K562 (cell line): Measurements from ENCODE around the gene PITPNB. TPM values are rescaled to one million over a fixed set of nuclear protein-coding genes. Genes with fewer than 3 reads are reported as not detected.

ENCODE experiments used
- ATAC-seq: fragments of 200-7000 bp; cut with Tn5 transposase; 3 replicates; pipeline ENCODE4 v1.9.1; 2020; ENCODE audit warnings: moderate library complexity
- BruUV-seq: library from RNA; stranded (reverse); fragments of 400-500 nt; replicated peaks from 2 replicates; lab custom pipeline; 2021; lab: Mats Ljungman, UMichigan
- CTCF ChIA-PET: fragments of 300-600 bp; formaldehyde crosslinking; extraction: SDS; loops from one replicate; lab custom pipeline; 2021; ENCODE audit warnings: low intra/inter-chr PET ratio; lab: Yijun Ruan, JAX
- POLR2A ChIA-PET: fragments of 300-600, 350-650 bp; sonication (Branson Sonifier 250); formaldehyde crosslinking; extraction: SDS; loops from one replicate; lab custom pipeline; 2021; ENCODE audit warnings: antibody characterized with exemption, inconsistent platforms; lab: Yijun Ruan, JAX
- DNase-seq, 4 experiments: peaks; one replicate each; pipeline versions ENCODE4 v3.0.0 to v3.0.0-alpha.2; 2011 to 2018; ENCODE audit warnings: low spot score in 3 of 4, mixed read lengths in 3 of 4; ENCODE audit errors: extremely low read depth in 1 of 4
- FAIRE-seq: peaks from 2 replicates; lab custom pipeline; 2011; peaks lifted over from hg19 to GRCh38; lab: Jason Lieb, UNC
- H2AFZ ChIP-seq: 2 replicates; pipeline ENCODE4 v1.6.0; 2011; ENCODE audit warnings: low read depth, low read length, control low read depth, inconsistent platforms
- H3K27ac ChIP-seq: fragments of 200-600 bp; 3 replicates; pipeline ENCODE4 v1.8.0; 2011; ENCODE audit warnings: low read depth, mild to moderate bottlenecking, control low read depth, inconsistent platforms, low read length, moderate library complexity, mixed read lengths; ENCODE audit errors: extremely low read depth
- H3K27me3 ChIP-seq, 2 experiments: fragments of 300-600 bp in 1 of 2; 2 replicates in 1 of 2; 3 replicates in 1 of 2; pipeline versions ENCODE4 v1.6.0 to v1.8.0; 2011; ENCODE audit warnings: inconsistent platforms in 2 of 2, low read length in 2 of 2, mild to moderate bottlenecking in 1 of 2, mixed read lengths in 1 of 2, moderate library complexity in 1 of 2; ENCODE audit not compliant: control insufficient read depth in 2 of 2, insufficient read depth in 2 of 2
- H3K36me3 ChIP-seq: fragments of 300-600 bp; 3 replicates; pipeline ENCODE4 v1.8.0; 2011; ENCODE audit warnings: mild to moderate bottlenecking, low read length, inconsistent platforms; ENCODE audit not compliant: control insufficient read depth, insufficient read depth
- H3K4me1 ChIP-seq, 2 experiments: fragments of 200-600 bp in 1 of 2; replicated peaks in 1 of 2; 2 replicates in 1 of 2; 3 replicates in 1 of 2; pipeline versions ENCODE4 v1.5.1 to v1.8.0; 2011; ENCODE audit warnings: inconsistent platforms in 2 of 2, low read length in 2 of 2, mild to moderate bottlenecking in 1 of 2, mixed read lengths in 1 of 2, moderate library complexity in 1 of 2; ENCODE audit not compliant: control insufficient read depth in 2 of 2, insufficient read depth in 2 of 2
- H3K4me2 ChIP-seq: 2 replicates; pipeline ENCODE4 v1.6.1; 2011; ENCODE audit warnings: low read length, control low read depth, inconsistent platforms, mixed read lengths; ENCODE audit not compliant: insufficient read depth
- H3K4me3 ChIP-seq: fragments of 200-600 bp; sonication (generic), shearing (Covaris generic); 2 replicates; pipeline ENCODE4 v1.5.1; 2016; ENCODE audit warnings: control low read depth, inconsistent platforms
- H3K79me2 ChIP-seq: fragments of 200-600 bp; 3 replicates; pipeline ENCODE4 v1.8.0; 2011; ENCODE audit warnings: low read length, inconsistent platforms; ENCODE audit not compliant: control insufficient read depth, insufficient read depth
- H3K9ac ChIP-seq, 2 experiments: 2 replicates each; pipeline versions ENCODE4 v1.6.0 to v1.6.1; 2011; ENCODE audit warnings: low read depth in 2 of 2, low read length in 2 of 2, control low read depth in 1 of 2, inconsistent platforms in 1 of 2, mild to moderate bottlenecking in 1 of 2, mixed read lengths in 1 of 2; ENCODE audit not compliant: insufficient read depth in 1 of 2
- H3K9me1 ChIP-seq: one replicate; pipeline ENCODE4 v1.6.0; 2011; ENCODE audit warnings: inconsistent platforms, mild to moderate bottlenecking, low read length, moderate library complexity; ENCODE audit not compliant: control insufficient read depth, insufficient read depth
- H3K9me3 ChIP-seq: replicated peaks from 2 replicates; pipeline ENCODE4 v1.5.1; 2011; ENCODE audit warnings: low read depth, low read length, inconsistent platforms; ENCODE audit not compliant: control insufficient read depth, insufficient read depth
- H4K20me1 ChIP-seq: replicated peaks from 2 replicates; pipeline ENCODE4 v1.6.1; 2011; ENCODE audit warnings: low read length, inconsistent platforms, mixed read lengths; ENCODE audit not compliant: control insufficient read depth, insufficient read depth
- ESRRA ChIP-seq: fragments of 450-650 bp; IDR thresholded peaks from 2 replicates; pipeline ENCODE4 v1.6.1; 2014; ENCODE audit warnings: low read depth, mild to moderate bottlenecking, moderate library complexity, borderline replicate concordance
- HDAC8 ChIP-seq: fragments of 450-650 bp; IDR thresholded peaks from 2 replicates; pipeline ENCODE4 v1.6.1; 2016; ENCODE audit warnings: mild to moderate bottlenecking, missing genetic modification characterization, moderate library complexity, missing compliant biosample characterization
- NUFIP1 ChIP-seq: fragments of 450-650 bp; IDR thresholded peaks from 2 replicates; pipeline ENCODE4 v1.6.1; 2018; ENCODE audit not compliant: partially characterized antibody
- TARDBP ChIP-seq: fragments of 450-650 bp; IDR thresholded peaks from 2 replicates; pipeline ENCODE4 v1.6.1; 2016
- ZNF165 ChIP-seq: fragments of 250-450 bp; sonication (Bioruptor Pico); IDR thresholded peaks from 2 replicates; pipeline ENCODE4 v1.4.0; 2020; ENCODE audit warnings: borderline replicate concordance
- WGBS: fragments of 100-300 bp; shearing (Covaris generic); methylation state at CpG from one replicate; pipeline ENCODE4 v1.1.6; 2016; ENCODE audit warnings: low coverage, mixed read lengths; ENCODE audit not compliant: insufficient coverage; ENCODE audit errors: missing lambda C conversion rate; 5-methylcytosine and 5-hydroxymethylcytosine counted together
- in situ Hi-C: fragments of 300-500 bp; cut with MboI; formaldehyde crosslinking; loops from 4 replicates; pipeline ENCODE4 v1.15.0; 2018; ENCODE audit warnings: inconsistent platforms, mixed read lengths
- intact Hi-C: fragments of 100-400 bp; cut with micrococcal nuclease; formaldehyde crosslinking; loops from 2 replicates; pipeline ENCODE4 v1.14.2; 2022
- polyA plus RNA-seq, 8 experiments: library from polyadenylated mRNA; depleted of rRNA in 4 of 8; stranded (reverse) in 5 of 8; unstranded in 3 of 8; fragments of >200 nt; fragmentation: Nextera tagmentation in 2 of 8; fragmentation: Illumina TruSeq in 1 of 8; extraction: Ambion mirVana in 2 of 8; extraction: Trizol in 1 of 8; gene quantifications; 2 replicates each; pipeline versions ENCODE4 v1.2.1 to v1.2.3, GENCODE V29; 2011 to 2014; ENCODE audit warnings: inconsistent platforms in 1 of 8, missing spikeins in 1 of 8
- total RNA-seq, 7 experiments: library from RNA; depleted of rRNA in 6 of 7; stranded (reverse); fragments of >200 nt in 6 of 7; fragmentation: Illumina TruSeq in 2 of 7; extraction: Trizol in 2 of 7; gene quantifications; 2 replicates each; pipeline versions ENCODE4 v1.2.1 to v1.2.3, GENCODE V29; 2011 to 2021; ENCODE audit warnings: low replicate concordance in 1 of 7
- TF ChIP-seq, protein P1 (sequence below): sonication (generic); formaldehyde crosslinking; IDR thresholded peaks from 2 replicates; pipeline ENCODE4 v1.8.0; 2022; ENCODE audit warnings: mild to moderate bottlenecking, missing genetic modification reagents

Gene PITPNB
- total and polyA plus RNA-seq, 9 of the 15 experiments (the other 6 are each of a cell fraction or from before 2014, with no cell fraction given) = 13.1 to 52.4 (median 34.7) TPM

DNA sequence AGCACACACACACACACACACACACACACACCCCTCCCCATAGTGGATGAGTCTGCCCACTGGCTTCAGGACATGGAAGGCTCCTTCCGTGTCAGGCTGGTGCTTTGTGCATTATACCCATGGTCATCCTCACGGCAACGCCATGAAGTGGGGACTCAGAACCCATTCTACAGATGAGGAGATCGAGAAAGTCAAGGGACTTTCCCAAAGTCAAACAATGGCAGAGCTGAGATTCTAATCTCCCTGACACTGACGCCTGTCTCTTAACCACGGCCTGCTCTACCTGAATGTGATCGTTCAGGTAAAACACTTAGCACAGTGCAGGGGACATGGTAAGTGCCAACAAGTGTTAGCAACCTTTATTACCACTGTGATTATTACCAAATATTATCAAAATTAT, 113.2 kb downstream of the PITPNB start:
- Histone ChIP-seq H3K27ac (no peak overlapping the region), H3K4me1 (peaks cover 0 to 25% of the 10 kb centered on the region in 2 experiments; a peak in 3 of 5 replicates), H3K79me2 (no peaks in the 10 kb centered on the region), H2AFZ (no peak overlapping the region), H4K20me1 (0 out of 2 replicates have a peak, but pooled peaks cover 4% of the 10 kb centered on the region), H3K4me3 (no peak overlapping the region), H3K9me1 (no peaks in the 10 kb centered on the region), H3K36me3 (no peaks in the 10 kb centered on the region), H3K9me3 (no peaks in the 10 kb centered on the region), H3K27me3 (peaks cover 2 to 30% of the 10 kb centered on the region in 2 experiments; a peak in 4 of 5 replicates), H3K9ac (no peak overlapping the region), H3K4me2 (no peak overlapping the region)
- FAIRE-seq (no peak), DNase-seq (no peak), ATAC-seq (no peak)
- in situ Hi-C loops = loop anchor here (25.0 kb wide), 2 partner anchors 394 to 1044 kb away; no protein-coding TSS in a partner anchor
- ChIA-PET CTCF (no interaction called here), POLR2A (no interaction called here)
- no TSS peak for BruUV-seq
- intact Hi-C loops = loop anchor here (10.0 kb wide), 2 partner anchors 401 to 1051 kb away; no protein-coding TSS in a partner anchor
- 4% methylated on average over 4 of the region's 7 CpGs for WGBS
- no peak for TF ChIP-seq ZNF165 (CRISPR knock-in tag)
- TF ChIP-seq HDAC8 (tag) = no peak
- no peak for TF ChIP-seq NUFIP1
- peak; percentile 74 for TF ChIP-seq ESRRA
- no peak for TF ChIP-seq TARDBP
- TF ChIP-seq, protein P1, sequence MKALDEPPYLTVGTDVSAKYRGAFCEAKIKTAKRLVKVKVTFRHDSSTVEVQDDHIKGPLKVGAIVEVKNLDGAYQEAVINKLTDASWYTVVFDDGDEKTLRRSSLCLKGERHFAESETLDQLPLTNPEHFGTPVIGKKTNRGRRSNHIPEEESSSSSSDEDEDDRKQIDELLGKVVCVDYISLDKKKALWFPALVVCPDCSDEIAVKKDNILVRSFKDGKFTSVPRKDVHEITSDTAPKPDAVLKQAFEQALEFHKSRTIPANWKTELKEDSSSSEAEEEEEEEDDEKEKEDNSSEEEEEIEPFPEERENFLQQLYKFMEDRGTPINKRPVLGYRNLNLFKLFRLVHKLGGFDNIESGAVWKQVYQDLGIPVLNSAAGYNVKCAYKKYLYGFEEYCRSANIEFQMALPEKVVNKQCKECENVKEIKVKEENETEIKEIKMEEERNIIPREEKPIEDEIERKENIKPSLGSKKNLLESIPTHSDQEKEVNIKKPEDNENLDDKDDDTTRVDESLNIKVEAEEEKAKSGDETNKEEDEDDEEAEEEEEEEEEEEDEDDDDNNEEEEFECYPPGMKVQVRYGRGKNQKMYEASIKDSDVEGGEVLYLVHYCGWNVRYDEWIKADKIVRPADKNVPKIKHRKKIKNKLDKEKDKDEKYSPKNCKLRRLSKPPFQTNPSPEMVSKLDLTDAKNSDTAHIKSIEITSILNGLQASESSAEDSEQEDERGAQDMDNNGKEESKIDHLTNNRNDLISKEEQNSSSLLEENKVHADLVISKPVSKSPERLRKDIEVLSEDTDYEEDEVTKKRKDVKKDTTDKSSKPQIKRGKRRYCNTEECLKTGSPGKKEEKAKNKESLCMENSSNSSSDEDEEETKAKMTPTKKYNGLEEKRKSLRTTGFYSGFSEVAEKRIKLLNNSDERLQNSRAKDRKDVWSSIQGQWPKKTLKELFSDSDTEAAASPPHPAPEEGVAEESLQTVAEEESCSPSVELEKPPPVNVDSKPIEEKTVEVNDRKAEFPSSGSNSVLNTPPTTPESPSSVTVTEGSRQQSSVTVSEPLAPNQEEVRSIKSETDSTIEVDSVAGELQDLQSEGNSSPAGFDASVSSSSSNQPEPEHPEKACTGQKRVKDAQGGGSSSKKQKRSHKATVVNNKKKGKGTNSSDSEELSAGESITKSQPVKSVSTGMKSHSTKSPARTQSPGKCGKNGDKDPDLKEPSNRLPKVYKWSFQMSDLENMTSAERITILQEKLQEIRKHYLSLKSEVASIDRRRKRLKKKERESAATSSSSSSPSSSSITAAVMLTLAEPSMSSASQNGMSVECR (CRISPR knock-in tag) = no peak
